SK-N-SH (cell line): ENCODE measurements around the gene CHM.

ENCODE experiments used
- ELF1 ChIP-seq: IDR thresholded peaks from 2 replicates; pipeline ENCODE4 v1.4.0; 2012
- EZH2phosphoT487 ChIP-seq: fragments of 200-600 bp; sonication (generic); IDR thresholded peaks from 2 replicates; pipeline ENCODE4 v1.6.1; 2017; ENCODE audit warnings: low read depth, mixed run types, mild to moderate bottlenecking, antibody characterized with exemption, moderate library complexity, borderline replicate concordance
- GABPA ChIP-seq: IDR thresholded peaks from 2 replicates; pipeline ENCODE4 v1.4.0; 2012; ENCODE audit warnings: low read depth, mild to moderate bottlenecking
- MXI1 ChIP-seq: IDR thresholded peaks from 2 replicates; pipeline ENCODE4 v1.6.1; 2012; ENCODE audit warnings: mild to moderate bottlenecking, low read depth, low read length, improper control_type of control experiment
- RCOR1 ChIP-seq: fragments of 150-350 bp; IDR thresholded peaks from 2 replicates; pipeline ENCODE4 v1.6.1; 2017; ENCODE audit warnings: antibody characterized with exemption, low read length
- RFX5 ChIP-seq: IDR thresholded peaks from 2 replicates; pipeline ENCODE4 v1.6.1; 2012; ENCODE audit warnings: mild to moderate bottlenecking, improper control_type of control experiment, low read length
- SIN3A ChIP-seq: IDR thresholded peaks from 2 replicates; pipeline ENCODE4 v1.6.1; 2012; ENCODE audit warnings: low read depth, mild to moderate bottlenecking, low read length, moderate library complexity, borderline replicate concordance
- TF ChIP-seq, protein P1 (sequence below): IDR thresholded peaks from 2 replicates; pipeline ENCODE4 v1.6.1; 2012; ENCODE audit warnings: mild to moderate bottlenecking, low read depth, low read length, moderate library complexity
- TF ChIP-seq, protein P2 (sequence below): fragments of 200-600 bp; sonication (generic); IDR thresholded peaks from 2 replicates; pipeline ENCODE4 v1.6.1; 2017; ENCODE audit warnings: antibody characterized with exemption, mild to moderate bottlenecking, moderate library complexity

DNA sequence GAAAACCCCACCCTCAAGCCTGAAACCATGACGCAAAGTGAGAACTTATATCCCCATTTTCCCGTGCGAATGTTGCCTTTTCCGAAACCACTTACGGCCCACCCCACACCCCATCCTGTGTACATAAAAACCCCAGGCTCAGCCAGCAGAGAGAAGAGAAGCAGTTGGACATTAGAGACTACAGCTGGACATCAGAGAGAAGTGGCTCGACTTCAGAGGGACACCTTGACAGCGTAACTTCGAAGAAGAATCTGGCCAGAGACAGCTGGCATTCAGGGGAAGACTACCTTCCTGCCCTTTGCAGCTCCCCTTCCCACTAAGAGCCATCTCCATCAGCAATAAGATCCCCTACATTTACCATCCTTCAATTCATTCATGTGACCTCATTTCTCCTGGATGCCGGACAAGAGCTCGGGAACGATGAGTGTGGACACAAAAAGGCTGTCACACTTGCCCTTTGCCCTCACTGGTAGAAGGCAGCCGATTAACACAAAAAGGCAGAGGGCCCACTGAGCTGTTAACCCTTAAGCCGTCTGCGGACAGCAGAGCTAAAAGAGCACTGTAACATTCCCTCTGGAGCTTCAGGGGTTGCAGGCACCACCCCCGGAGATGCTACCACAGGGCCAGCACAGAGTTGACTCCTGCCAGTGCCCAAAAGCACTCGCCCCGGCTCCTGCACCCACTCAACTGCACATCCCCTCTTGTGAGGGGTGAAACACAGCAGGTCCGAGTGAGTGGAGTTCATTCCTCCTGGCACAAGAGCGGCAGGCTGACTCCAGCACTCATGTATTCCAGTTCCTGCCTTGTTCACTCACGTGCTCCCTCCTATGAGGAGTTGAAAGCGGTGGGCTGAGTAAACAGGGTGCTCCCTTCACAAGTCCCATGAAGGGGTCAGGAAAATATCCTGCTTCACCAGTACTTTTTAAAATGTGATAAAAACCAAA lies 7.5 kb downstream of the CHM start:
- TF ChIP-seq EZH2phosphoT487, result no peak
- TF ChIP-seq, protein P1, sequence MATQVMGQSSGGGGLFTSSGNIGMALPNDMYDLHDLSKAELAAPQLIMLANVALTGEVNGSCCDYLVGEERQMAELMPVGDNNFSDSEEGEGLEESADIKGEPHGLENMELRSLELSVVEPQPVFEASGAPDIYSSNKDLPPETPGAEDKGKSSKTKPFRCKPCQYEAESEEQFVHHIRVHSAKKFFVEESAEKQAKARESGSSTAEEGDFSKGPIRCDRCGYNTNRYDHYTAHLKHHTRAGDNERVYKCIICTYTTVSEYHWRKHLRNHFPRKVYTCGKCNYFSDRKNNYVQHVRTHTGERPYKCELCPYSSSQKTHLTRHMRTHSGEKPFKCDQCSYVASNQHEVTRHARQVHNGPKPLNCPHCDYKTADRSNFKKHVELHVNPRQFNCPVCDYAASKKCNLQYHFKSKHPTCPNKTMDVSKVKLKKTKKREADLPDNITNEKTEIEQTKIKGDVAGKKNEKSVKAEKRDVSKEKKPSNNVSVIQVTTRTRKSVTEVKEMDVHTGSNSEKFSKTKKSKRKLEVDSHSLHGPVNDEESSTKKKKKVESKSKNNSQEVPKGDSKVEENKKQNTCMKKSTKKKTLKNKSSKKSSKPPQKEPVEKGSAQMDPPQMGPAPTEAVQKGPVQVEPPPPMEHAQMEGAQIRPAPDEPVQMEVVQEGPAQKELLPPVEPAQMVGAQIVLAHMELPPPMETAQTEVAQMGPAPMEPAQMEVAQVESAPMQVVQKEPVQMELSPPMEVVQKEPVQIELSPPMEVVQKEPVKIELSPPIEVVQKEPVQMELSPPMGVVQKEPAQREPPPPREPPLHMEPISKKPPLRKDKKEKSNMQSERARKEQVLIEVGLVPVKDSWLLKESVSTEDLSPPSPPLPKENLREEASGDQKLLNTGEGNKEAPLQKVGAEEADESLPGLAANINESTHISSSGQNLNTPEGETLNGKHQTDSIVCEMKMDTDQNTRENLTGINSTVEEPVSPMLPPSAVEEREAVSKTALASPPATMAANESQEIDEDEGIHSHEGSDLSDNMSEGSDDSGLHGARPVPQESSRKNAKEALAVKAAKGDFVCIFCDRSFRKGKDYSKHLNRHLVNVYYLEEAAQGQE, result no peak
- TF ChIP-seq, protein P2, sequence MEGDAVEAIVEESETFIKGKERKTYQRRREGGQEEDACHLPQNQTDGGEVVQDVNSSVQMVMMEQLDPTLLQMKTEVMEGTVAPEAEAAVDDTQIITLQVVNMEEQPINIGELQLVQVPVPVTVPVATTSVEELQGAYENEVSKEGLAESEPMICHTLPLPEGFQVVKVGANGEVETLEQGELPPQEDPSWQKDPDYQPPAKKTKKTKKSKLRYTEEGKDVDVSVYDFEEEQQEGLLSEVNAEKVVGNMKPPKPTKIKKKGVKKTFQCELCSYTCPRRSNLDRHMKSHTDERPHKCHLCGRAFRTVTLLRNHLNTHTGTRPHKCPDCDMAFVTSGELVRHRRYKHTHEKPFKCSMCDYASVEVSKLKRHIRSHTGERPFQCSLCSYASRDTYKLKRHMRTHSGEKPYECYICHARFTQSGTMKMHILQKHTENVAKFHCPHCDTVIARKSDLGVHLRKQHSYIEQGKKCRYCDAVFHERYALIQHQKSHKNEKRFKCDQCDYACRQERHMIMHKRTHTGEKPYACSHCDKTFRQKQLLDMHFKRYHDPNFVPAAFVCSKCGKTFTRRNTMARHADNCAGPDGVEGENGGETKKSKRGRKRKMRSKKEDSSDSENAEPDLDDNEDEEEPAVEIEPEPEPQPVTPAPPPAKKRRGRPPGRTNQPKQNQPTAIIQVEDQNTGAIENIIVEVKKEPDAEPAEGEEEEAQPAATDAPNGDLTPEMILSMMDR, result no peak
- TF ChIP-seq ELF1, result no peak
- no peak for TF ChIP-seq GABPA
- no peak for TF ChIP-seq RCOR1
- no peak for TF ChIP-seq SIN3A
- no peak for TF ChIP-seq RFX5
- no peak for TF ChIP-seq MXI1
